ENCODE measurements around the gene FRAT2.

FRAT2 gene, protein sequence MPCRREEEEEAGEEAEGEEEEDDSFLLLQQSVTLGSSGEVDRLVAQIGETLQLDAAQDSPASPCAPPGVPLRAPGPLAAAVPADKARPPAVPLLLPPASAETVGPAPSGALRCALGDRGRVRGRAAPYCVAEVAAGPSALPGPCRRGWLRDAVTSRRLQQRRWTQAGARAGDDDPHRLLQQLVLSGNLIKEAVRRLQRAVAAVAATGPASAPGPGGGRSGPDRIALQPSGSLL

DNA sequence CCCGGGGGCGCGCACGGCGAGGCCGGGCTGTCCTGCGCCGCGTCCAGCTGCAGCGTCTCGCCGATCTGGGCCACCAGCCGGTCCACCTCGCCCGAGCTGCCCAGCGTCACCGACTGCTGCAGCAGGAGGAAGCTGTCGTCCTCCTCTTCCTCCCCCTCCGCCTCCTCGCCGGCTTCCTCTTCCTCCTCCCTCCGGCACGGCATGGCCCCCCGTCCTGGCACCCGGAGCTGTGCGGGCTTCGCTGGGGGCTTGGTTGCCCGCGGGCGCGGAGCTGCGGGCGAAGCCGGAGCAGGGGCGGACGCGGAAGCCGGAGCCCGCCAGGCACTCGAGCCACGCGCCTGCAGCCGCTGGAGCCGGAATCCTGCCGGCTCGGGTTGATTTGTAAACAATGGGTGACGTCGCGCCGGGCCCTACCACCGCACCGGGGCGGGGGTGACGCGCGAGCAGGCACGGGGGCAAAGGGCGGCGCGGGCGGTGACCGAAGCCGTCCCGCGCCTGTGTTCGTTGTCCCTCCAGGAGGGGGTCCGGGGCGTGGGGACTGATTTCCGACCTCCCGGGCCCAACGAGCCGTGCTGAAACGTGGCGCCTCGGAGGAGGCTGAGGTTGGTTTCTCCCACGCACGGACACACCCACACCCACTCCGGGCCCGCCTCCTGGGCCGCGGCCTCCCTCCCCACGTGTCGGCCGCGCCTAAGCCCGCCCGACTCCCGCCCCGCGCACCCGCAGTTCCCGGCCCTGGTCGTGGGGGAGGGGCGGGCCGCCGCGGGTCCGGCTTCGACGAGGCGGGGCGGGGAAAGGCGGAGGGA, at the start of gene FRAT2:
FRAT2 (minus strand) TSS at position 360 of the 806 bp plus-strand sequence; CDS start at position 203, 157 bp downstream.
- TF ChIP-seq Cebpa-rat (IDR thresholded peaks at IDR 0.05): no peak

DNA sequence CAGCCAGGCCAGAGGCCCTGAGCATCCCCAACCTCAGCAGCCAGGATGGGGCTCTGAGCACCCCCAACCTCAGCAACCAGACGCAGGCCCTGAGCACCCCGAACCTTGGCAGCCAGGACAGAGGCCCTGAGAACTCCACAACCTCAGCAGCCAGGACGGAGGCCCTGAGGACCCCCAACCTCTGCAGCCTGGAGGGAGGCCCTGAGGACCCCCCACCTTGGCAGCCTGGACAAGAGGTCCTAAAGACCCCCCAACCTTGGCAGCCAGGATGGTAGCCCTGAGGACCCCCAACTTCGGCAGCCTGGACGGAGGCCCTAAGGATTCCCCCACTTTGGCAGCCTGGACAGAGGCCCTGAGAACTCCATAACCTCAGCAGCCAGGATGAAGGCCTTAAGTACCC, 49.6 kb upstream of the FRAT2 start:
- no peak overlapping the region for H3K9ac ChIP-seq
- no peaks in the 10 kb centered on the region for H3K27me3 ChIP-seq
- no peaks in the 10 kb centered on the region for H3K9me3 ChIP-seq
- no peaks in the 10 kb centered on the region for H3K4me1 ChIP-seq
- peaks cover 99% of the 10 kb centered on the region for H3K36me3 ChIP-seq
- H4K20me1 ChIP-seq: no peaks in the 10 kb centered on the region
- no peak overlapping the region for H3K27ac ChIP-seq
- TF ChIP-seq Cebpa-rat (IDR thresholded peaks at IDR 0.05): no peak
- no peak overlapping the region for H3K4me2 ChIP-seq
- no peak overlapping the region for H3K4me3 ChIP-seq

More for the DNA sequence above, at the start of gene FRAT2:
- H3K9me3 ChIP-seq: no peaks in the 10 kb centered on the region
- no peaks in the 10 kb centered on the region for H3K27me3 ChIP-seq
- H3K27ac ChIP-seq: peak within 1 kb of the TSS; percentile 100
- peak within 1 kb of the TSS; percentile 99 for H3K9ac ChIP-seq
- H3K4me2 ChIP-seq: peak within 1 kb of the TSS; percentile 97
- H3K4me1 ChIP-seq: peaks cover 60% of the 10 kb centered on the region
- H3K36me3 ChIP-seq: peaks cover 13% of the 10 kb centered on the region
- peak within 1 kb of the TSS; percentile 98 for H3K4me3 ChIP-seq
- H4K20me1 ChIP-seq: peaks cover 47% of the 10 kb centered on the region

DNA sequence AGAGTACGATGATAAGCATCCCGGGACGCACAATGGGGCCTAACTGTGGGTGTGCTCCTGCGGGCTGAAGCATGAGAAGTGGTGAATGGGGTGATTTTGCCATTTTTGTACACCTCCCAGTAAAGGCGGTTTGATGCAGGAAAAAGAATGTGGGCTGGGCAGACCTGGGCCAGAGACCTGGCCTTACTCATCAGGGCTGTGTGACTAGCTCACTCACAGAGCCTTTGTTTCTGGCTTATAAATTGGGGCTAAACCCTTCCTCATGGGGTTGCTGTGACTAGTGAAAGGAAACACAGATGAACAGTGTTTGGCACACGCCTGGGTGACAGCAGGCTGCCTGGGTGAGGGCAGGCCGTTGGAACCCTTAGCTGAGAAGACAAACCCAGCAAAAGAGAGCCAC, 48.6 kb upstream of the FRAT2 start:
- no peak overlapping the region for H3K4me2 ChIP-seq
- no peak overlapping the region for H3K27ac ChIP-seq
- H3K36me3 ChIP-seq: peaks cover 99% of the 10 kb centered on the region
- no peak overlapping the region for H3K9ac ChIP-seq
- no peaks in the 10 kb centered on the region for H4K20me1 ChIP-seq
- no peaks in the 10 kb centered on the region for H3K4me1 ChIP-seq
- no peaks in the 10 kb centered on the region for H3K9me3 ChIP-seq
- no peaks in the 10 kb centered on the region for H3K27me3 ChIP-seq
- no peak overlapping the region for H3K4me3 ChIP-seq
- TF ChIP-seq Cebpa-rat (IDR thresholded peaks at IDR 0.05): no peak

DNA sequence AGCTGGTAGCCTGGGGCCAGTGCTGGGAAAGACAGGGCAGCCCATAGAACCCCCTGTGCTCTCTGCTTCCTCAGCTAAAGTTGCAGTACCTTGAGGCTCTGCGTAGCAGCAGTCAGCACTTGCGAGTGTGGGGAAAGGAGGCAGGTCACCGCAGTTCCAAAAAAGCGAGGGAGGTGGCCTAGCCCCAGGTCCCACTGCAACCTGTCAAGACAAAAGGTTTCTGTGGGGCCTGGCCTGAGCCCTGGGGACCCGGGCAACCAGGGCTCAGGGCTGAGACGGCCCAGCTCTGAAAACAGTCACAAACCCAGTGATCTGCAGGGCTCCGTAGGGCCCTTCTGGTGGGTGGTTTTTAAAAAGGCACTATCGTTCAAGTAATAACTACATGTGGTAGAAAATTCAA, 47.1 kb upstream of the FRAT2 start:
- Histone ChIP-seq H3K9ac (no peak overlapping the region), H3K27ac (no peak overlapping the region), H3K27me3 (no peaks in the 10 kb centered on the region), H3K9me3 (no peaks in the 10 kb centered on the region), H4K20me1 (no peaks in the 10 kb centered on the region), H3K4me2 (no peak overlapping the region), H3K4me3 (no peak overlapping the region), H3K4me1 (no peaks in the 10 kb centered on the region), H3K36me3 (peaks cover 100% of the 10 kb centered on the region)
- no peak for TF ChIP-seq Cebpa-rat (IDR thresholded peaks at IDR 0.05)

DNA sequence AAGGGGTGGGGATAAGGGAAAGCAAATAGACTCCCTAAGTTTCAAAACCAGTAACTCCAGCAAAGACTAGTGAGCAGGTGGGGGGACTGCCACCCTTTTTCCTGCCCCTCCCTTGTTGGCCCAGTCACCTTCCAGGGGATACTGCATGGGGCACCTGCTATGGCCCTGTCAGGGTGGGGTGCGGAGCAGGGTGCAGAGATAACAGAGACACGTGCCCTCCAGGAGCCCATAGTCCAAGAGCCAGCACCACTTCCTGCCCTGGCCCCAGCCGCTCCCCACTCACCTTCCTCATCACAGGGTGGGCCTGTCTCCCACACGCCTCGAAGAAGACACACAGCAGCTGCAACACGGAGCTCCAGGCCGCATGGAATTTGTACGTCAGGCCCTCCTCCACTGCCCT, 46.0 kb upstream of the FRAT2 start:
- Histone ChIP-seq H3K4me2 (no peak overlapping the region), H3K9me3 (no peaks in the 10 kb centered on the region), H3K36me3 (peaks cover 100% of the 10 kb centered on the region), H3K27ac (no peak overlapping the region), H3K4me3 (no peak overlapping the region), H3K4me1 (no peaks in the 10 kb centered on the region), H3K9ac (no peak overlapping the region), H4K20me1 (no peaks in the 10 kb centered on the region), H3K27me3 (no peaks in the 10 kb centered on the region)
- no peak for TF ChIP-seq Cebpa-rat (IDR thresholded peaks at IDR 0.05)

DNA sequence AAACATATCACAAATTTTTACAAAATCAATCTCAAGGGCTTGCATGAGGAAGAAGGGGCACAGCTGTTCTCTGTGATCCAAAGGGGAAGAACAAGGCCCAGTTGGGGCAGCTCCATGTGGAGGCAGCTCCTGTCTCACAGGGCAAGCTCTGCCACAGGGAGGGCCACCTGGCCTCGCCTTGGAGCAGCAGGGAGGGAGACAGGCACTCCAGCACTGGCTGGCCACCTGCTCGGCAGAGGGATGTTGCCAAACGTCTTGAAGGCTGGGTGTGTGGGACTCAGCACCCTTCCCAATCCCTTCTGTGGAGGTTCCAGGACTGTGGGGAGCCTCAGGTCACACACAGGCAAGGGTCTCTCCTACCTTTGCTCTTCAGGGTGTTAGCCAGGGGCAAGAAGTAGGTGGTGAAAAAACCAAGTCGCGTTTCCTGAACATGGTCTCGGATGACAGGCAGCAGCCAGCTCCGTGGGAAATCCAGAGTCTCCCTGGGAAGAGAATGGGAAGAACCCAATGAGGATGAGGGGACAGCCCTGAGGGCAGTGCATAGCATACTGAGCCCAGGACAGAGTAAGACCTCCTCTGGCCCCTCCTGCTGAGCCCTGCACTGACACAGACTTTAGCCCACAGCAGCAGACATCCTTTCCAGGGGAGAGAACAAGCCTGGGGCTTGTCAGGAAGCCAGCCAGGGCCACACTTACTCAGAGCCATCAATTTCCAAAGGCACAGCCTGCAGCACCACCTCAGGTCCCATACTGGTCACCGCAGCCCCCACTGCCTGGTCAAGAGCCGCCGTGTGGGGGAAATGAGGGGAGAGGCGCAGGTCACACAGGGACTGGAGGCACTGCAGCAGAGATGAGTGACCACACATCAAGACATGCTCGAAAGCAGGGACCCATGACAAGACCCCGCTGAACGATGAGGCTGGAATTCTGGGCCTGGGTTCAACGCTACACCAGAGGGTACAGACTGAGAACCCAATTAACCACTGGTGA, 44.7 kb upstream of the FRAT2 start:
- Histone ChIP-seq H3K4me3 (no peak overlapping the region), H3K9me3 (no peaks in the 10 kb centered on the region), H3K27ac (no peak overlapping the region), H4K20me1 (no peaks in the 10 kb centered on the region), H3K4me2 (no peak overlapping the region), H3K4me1 (no peaks in the 10 kb centered on the region), H3K36me3 (peaks cover 96% of the 10 kb centered on the region), H3K9ac (0 out of 2 replicates have a peak overlapping the region, but pooled peaks have one; percentile 38), H3K27me3 (no peaks in the 10 kb centered on the region)
- TF ChIP-seq Cebpa-rat (IDR thresholded peaks at IDR 0.05): no peak

DNA sequence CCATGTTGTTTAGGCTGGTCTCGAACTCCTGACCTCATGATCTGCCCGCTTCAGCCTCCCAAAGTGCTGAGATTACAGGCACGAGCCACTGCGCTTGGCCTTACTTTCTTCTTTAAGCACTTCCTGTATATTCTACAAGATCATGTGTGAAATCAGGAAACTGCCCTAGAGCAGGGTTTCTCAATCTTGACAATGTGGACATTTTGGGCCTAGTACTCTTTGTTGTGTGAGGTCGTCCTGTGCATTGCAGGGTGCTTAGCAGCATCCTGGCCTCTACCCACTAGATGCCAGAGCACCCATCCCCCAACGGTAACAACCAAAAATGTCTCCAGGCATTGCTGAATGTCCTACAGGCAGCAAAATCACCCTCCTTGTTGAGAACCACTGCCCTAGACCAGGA, 41.9 kb upstream of the FRAT2 start:
- no peak for TF ChIP-seq Cebpa-rat (IDR thresholded peaks at IDR 0.05)
- H3K36me3 ChIP-seq: peaks cover 95% of the 10 kb centered on the region
- no peaks in the 10 kb centered on the region for H4K20me1 ChIP-seq
- H3K27ac ChIP-seq: no peak overlapping the region
- no peaks in the 10 kb centered on the region for H3K27me3 ChIP-seq
- H3K9me3 ChIP-seq: no peaks in the 10 kb centered on the region
- no peak overlapping the region for H3K4me3 ChIP-seq
- peaks cover 15% of the 10 kb centered on the region for H3K4me1 ChIP-seq
- H3K4me2 ChIP-seq: no peak overlapping the region
- no peak overlapping the region for H3K9ac ChIP-seq

DNA sequence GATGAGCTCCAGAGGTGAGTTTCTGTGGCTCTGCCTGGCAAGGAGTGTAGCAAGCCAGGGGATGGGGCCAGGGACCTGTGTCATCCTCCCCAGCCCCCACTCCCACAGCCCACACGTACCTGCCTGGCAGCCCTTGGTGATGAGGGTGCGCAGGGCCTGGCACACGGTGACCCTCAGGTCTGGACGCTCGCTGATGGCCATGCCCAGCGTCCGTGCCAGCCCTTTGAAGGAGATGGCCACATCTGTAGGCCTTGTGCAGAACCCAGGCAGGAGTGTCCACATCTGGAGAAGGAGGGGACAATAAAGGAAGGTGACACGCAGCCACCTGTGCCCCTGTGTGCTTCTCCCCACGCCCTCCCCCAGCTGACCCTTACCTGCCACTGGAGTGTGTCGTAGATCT, 38.9 kb upstream of the FRAT2 start:
- Histone ChIP-seq H3K27me3 (no peaks in the 10 kb centered on the region), H3K4me2 (no peak overlapping the region), H4K20me1 (no peaks in the 10 kb centered on the region), H3K36me3 (peaks cover 95% of the 10 kb centered on the region), H3K9me3 (no peaks in the 10 kb centered on the region), H3K4me3 (no peak overlapping the region), H3K9ac (0 out of 2 replicates have a peak overlapping the region, but pooled peaks have one; percentile 26), H3K27ac (no peak overlapping the region), H3K4me1 (peaks cover 21% of the 10 kb centered on the region)
- no peak for TF ChIP-seq Cebpa-rat (IDR thresholded peaks at IDR 0.05)

DNA sequence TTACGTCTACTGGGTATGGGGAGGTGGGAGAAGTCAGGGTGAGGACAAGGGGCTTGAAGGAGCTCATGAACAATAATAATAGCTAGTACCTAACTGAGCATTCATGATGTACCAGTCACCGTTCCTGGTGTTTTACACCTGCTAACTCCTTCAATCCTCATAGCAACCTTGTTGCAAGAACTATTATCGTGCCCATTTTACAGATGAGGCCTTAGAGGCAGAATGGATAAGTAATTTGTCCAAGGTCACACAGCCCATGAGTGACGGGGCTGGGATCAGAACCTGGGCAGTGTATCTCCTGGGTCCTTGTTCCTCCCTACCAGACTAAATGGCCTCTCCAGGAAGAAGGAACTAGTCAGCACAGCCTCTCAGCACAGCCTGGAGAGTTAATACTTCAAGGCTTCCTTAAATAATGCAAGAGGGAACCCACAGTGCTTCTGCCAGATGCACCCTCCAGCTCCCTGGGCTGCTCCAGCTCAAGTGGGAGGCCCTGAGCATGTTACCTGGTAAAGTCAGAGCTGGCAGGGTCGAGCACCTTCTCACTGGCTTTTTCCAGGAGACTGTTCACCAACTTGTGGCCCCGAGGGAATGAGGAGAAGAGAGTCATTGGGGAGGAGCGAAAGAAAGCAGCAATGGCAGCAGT, 37.8 kb upstream of the FRAT2 start:
- Histone ChIP-seq H3K27me3 (no peaks in the 10 kb centered on the region), H4K20me1 (no peaks in the 10 kb centered on the region), H3K36me3 (peaks cover 94% of the 10 kb centered on the region), H3K4me1 (peaks cover 29% of the 10 kb centered on the region), H3K9me3 (no peaks in the 10 kb centered on the region), H3K4me2 (peak overlapping the region; percentile 44), H3K9ac (0 out of 2 replicates have a peak overlapping the region, but pooled peaks have one; percentile 36), H3K27ac (peak overlapping the region; percentile 71), H3K4me3 (no peak overlapping the region)
- TF ChIP-seq Cebpa-rat (IDR thresholded peaks at IDR 0.05): no peak
